Gastrocnemius medialis (tissue), 4 donors: ENCODE data around the gene ZNF784.

Experiments used
- CTCF ChIP-seq, 5 experiments: fragments of 450-650 bp in 3 of 5; fragments of 200-600 bp in 2 of 5; sonication (generic) in 2 of 5; IDR thresholded peaks in 4 of 5; conservative IDR thresholded peaks in 1 of 5; 1 replicate in 4 of 5; 2 replicates in 1 of 5; pipeline ENCODE4 v1.5.1; 2016 to 2019; ENCODE audit warnings: antibody characterized with exemption in 5 of 5, mild to moderate bottlenecking in 3 of 5, moderate library complexity in 3 of 5
- POLR2A ChIP-seq, 2 donors: fragments of 450-650 bp; IDR thresholded peaks; one replicate each; pipeline ENCODE4 v1.6.1; 2017; ENCODE audit warnings: antibody characterized with exemption in 2 of 2, mild to moderate bottlenecking in 2 of 2, moderate library complexity in 2 of 2

GRCh38 chr19:55642153-55643002 is 18.0 kb upstream of the ZNF784 start:
- TF ChIP-seq CTCF (IDR thresholded peaks at IDR 0.05 in 4 of 5, conservative IDR thresholded peaks at IDR 0.05 in 1 of 5): no peak
- TF ChIP-seq POLR2A (IDR thresholded peaks at IDR 0.05): peak; percentile 34 to 38
